HL-60 (cell line): ENCODE results near the gene EPHA6.

Experiments
- POLR2AphosphoS5 ChIP-seq: IDR thresholded peaks from 2 replicates; pipeline ENCODE4 v1.6.1; 2012; ENCODE audit warnings: low read depth
- SPI1 ChIP-seq: IDR thresholded peaks from 2 replicates; pipeline ENCODE4 v1.6.1; 2012; ENCODE audit warnings: low read depth, mild to moderate bottlenecking, borderline replicate concordance
- TF ChIP-seq, protein P1 (sequence below): IDR thresholded peaks from one replicate; pipeline ENCODE4 v1.5.1; 2011; ENCODE audit warnings: low read length, control low read depth, inconsistent platforms; ENCODE audit not compliant: insufficient read depth
- TF ChIP-seq, protein P2 (sequence below): IDR thresholded peaks from 2 replicates; pipeline ENCODE4 v1.6.1; 2012; ENCODE audit warnings: low read depth; ENCODE audit not compliant: insufficient replicate concordance

DNA sequence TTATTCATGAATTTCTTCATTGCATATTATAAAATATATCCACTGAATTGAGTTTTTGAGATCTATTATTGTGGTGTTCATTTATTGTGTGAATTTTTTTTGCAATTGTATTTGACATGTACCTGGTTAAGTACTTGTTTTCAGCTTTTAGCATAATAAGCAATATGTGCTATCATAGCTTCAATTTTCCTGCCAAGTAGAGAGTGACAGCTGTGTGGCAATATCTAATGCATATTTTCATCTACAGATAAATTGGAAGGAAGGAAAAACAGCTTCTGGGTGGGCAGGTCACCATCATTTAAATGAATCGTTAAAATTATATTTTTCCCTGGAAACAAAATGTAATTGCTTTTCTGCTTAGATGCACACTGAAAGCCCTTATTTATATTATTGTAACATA lies 296.9 kb downstream of the EPHA6 start:
- TF ChIP-seq, protein P1, sequence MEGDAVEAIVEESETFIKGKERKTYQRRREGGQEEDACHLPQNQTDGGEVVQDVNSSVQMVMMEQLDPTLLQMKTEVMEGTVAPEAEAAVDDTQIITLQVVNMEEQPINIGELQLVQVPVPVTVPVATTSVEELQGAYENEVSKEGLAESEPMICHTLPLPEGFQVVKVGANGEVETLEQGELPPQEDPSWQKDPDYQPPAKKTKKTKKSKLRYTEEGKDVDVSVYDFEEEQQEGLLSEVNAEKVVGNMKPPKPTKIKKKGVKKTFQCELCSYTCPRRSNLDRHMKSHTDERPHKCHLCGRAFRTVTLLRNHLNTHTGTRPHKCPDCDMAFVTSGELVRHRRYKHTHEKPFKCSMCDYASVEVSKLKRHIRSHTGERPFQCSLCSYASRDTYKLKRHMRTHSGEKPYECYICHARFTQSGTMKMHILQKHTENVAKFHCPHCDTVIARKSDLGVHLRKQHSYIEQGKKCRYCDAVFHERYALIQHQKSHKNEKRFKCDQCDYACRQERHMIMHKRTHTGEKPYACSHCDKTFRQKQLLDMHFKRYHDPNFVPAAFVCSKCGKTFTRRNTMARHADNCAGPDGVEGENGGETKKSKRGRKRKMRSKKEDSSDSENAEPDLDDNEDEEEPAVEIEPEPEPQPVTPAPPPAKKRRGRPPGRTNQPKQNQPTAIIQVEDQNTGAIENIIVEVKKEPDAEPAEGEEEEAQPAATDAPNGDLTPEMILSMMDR: no peak
- no peak for TF ChIP-seq SPI1
- TF ChIP-seq, protein P2, sequence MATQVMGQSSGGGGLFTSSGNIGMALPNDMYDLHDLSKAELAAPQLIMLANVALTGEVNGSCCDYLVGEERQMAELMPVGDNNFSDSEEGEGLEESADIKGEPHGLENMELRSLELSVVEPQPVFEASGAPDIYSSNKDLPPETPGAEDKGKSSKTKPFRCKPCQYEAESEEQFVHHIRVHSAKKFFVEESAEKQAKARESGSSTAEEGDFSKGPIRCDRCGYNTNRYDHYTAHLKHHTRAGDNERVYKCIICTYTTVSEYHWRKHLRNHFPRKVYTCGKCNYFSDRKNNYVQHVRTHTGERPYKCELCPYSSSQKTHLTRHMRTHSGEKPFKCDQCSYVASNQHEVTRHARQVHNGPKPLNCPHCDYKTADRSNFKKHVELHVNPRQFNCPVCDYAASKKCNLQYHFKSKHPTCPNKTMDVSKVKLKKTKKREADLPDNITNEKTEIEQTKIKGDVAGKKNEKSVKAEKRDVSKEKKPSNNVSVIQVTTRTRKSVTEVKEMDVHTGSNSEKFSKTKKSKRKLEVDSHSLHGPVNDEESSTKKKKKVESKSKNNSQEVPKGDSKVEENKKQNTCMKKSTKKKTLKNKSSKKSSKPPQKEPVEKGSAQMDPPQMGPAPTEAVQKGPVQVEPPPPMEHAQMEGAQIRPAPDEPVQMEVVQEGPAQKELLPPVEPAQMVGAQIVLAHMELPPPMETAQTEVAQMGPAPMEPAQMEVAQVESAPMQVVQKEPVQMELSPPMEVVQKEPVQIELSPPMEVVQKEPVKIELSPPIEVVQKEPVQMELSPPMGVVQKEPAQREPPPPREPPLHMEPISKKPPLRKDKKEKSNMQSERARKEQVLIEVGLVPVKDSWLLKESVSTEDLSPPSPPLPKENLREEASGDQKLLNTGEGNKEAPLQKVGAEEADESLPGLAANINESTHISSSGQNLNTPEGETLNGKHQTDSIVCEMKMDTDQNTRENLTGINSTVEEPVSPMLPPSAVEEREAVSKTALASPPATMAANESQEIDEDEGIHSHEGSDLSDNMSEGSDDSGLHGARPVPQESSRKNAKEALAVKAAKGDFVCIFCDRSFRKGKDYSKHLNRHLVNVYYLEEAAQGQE: no peak
- TF ChIP-seq POLR2AphosphoS5: no peak
